ENCODE measurements around the gene LACRT. TPM values are rescaled to one million over a fixed set of nuclear protein-coding genes. Genes with fewer than 3 reads are reported as not detected.

Gene LACRT
- total and polyA plus RNA-seq, 9 of the 15 experiments (the other 6 are each of a cell fraction or from before 2014, with no cell fraction given) = not detected

DNA sequence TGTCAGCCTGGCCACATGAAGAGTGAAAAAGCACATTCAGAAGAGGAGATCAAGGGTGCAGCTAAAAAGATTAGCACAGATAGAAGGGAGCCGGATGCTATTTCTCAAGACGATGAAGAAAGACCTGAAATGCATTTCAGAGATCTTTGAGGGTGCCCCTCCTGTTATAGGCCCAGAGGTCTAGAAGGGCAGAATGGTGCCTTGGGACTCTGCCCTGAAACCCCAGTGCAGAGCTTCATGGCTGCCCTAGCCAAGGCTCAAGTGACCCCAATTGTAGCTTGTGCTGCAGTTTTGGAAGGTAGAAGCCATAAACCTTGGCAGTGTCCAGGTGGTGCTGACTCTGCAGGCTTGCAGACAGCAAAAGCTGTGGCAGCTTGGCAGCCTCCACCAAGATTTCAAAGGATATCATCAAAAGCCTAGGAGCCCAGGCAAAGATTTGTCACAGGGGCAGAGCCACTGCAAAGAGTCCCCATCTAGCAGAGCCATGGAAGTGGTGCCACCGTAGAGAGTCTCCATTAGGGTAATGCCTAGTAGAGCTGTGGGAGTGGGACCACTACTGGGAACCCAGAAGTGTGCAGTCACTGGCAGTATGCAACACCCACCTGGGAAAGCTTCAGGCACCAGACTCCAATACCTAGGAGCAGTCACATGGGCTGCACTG is 6.4 kb downstream of the LACRT start:
- intact Hi-C loops (cut with micrococcal nuclease) (no loop called here), in situ Hi-C loops (cut with MboI) (no loop called here)
- Histone ChIP-seq H3K9me1 (ENCODE audit: control insufficient read depth, insufficient read depth, low read length) (no peaks in the 10 kb centered on the region), H2AFZ (ENCODE audit: low read depth, low read length) (no peak overlapping the region), H3K79me2 (ENCODE audit: control insufficient read depth, insufficient read depth, low read length) (no peaks in the 10 kb centered on the region), H3K4me3 (no peak overlapping the region), H3K27me3 (ENCODE audit: control insufficient read depth in 2 of 2, insufficient read depth in 2 of 2, low read length in 2 of 2) (peaks cover 0 to 13% of the 10 kb centered on the region in 2 experiments; a peak in 2 of 5 replicates), H3K9me3 (replicated peaks; ENCODE audit: control insufficient read depth, insufficient read depth, low read depth, low read length) (no peaks in the 10 kb centered on the region), H3K9ac (ENCODE audit: insufficient read depth in 1 of 2, low read depth in 2 of 2, low read length in 2 of 2) (no peak overlapping the region), H3K4me1 (replicated peaks in 1 of 2; ENCODE audit: control insufficient read depth in 2 of 2, insufficient read depth in 2 of 2, low read length in 2 of 2) (no peaks in the 10 kb centered on the region), H3K36me3 (ENCODE audit: control insufficient read depth, insufficient read depth, low read length) (no peaks in the 10 kb centered on the region), H3K27ac (ENCODE audit: extremely low read depth, low read depth, low read length) (no peak overlapping the region), H3K4me2 (ENCODE audit: insufficient read depth, low read length) (no peak overlapping the region), H4K20me1 (replicated peaks; ENCODE audit: control insufficient read depth, insufficient read depth, low read length) (no peaks in the 10 kb centered on the region)
- FAIRE-seq (no peak), DNase-seq (ENCODE audit: extremely low read depth in 1 of 4, low spot score in 3 of 4) (no peak), ATAC-seq (no peak)
- no TSS peak for BruUV-seq (replicated peaks)
- ChIA-PET POLR2A (no interaction called here), CTCF (ENCODE audit: low intra/inter-chr PET ratio) (no interaction called here)
- 0% methylated on average over 3 of the region's 3 CpGs for WGBS (ENCODE audit: insufficient coverage, low coverage, missing lambda C conversion rate)
- TF ChIP-seq PHF20 (IDR thresholded peaks at IDR 0.05; ENCODE audit: partially characterized antibody) (no peak), SMAD4 (CRISPR knock-in tag; conservative IDR thresholded peaks at IDR 0.05) (no peak), PHF21A (IDR thresholded peaks at IDR 0.05; ENCODE audit: borderline replicate concordance, low read depth) (no peak), TAF9B (IDR thresholded peaks at IDR 0.05; ENCODE audit: partially characterized antibody) (no peak), ETV6 (IDR thresholded peaks at IDR 0.05; ENCODE audit: borderline replicate concordance in 1 of 2, low read depth in 2 of 2, low read length in 1 of 2) (no peak), ETV6 (CRISPR knock-in tag; IDR thresholded peaks at IDR 0.05; ENCODE audit: borderline replicate concordance) (no peak), PHF8 (IDR thresholded peaks at IDR 0.05; ENCODE audit: borderline replicate concordance, low read length) (no peak), MCM5 (IDR thresholded peaks at IDR 0.05; ENCODE audit: low read depth) (no peak), ZNF57 (CRISPR knock-in tag; IDR thresholded peaks at IDR 0.05) (no peak), RHOXF2B (CRISPR knock-in tag; conservative IDR thresholded peaks at IDR 0.05) (no peak), PCBP2 (IDR thresholded peaks at IDR 0.05; ENCODE audit: low read depth, low read length, poor library complexity, severe bottlenecking) (no peak), CHD1 (IDR thresholded peaks at IDR 0.05; ENCODE audit: low read length) (no peak)
- TF ChIP-seq, protein P1, sequence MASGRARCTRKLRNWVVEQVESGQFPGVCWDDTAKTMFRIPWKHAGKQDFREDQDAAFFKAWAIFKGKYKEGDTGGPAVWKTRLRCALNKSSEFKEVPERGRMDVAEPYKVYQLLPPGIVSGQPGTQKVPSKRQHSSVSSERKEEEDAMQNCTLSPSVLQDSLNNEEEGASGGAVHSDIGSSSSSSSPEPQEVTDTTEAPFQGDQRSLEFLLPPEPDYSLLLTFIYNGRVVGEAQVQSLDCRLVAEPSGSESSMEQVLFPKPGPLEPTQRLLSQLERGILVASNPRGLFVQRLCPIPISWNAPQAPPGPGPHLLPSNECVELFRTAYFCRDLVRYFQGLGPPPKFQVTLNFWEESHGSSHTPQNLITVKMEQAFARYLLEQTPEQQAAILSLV (tag; IDR thresholded peaks at IDR 0.05) = no peak
- TF ChIP-seq, protein P2, sequence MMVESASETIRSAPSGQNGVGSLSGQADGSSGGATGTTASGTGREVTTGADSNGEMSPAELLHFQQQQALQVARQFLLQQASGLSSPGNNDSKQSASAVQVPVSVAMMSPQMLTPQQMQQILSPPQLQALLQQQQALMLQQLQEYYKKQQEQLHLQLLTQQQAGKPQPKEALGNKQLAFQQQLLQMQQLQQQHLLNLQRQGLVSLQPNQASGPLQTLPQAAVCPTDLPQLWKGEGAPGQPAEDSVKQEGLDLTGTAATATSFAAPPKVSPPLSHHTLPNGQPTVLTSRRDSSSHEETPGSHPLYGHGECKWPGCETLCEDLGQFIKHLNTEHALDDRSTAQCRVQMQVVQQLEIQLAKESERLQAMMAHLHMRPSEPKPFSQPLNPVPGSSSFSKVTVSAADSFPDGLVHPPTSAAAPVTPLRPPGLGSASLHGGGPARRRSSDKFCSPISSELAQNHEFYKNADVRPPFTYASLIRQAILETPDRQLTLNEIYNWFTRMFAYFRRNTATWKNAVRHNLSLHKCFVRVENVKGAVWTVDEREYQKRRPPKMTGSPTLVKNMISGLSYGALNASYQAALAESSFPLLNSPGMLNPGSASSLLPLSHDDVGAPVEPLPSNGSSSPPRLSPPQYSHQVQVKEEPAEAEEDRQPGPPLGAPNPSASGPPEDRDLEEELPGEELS (CRISPR knock-in tag; IDR thresholded peaks at IDR 0.05; ENCODE audit: borderline replicate concordance) = no peak
- TF ChIP-seq, protein P3, sequence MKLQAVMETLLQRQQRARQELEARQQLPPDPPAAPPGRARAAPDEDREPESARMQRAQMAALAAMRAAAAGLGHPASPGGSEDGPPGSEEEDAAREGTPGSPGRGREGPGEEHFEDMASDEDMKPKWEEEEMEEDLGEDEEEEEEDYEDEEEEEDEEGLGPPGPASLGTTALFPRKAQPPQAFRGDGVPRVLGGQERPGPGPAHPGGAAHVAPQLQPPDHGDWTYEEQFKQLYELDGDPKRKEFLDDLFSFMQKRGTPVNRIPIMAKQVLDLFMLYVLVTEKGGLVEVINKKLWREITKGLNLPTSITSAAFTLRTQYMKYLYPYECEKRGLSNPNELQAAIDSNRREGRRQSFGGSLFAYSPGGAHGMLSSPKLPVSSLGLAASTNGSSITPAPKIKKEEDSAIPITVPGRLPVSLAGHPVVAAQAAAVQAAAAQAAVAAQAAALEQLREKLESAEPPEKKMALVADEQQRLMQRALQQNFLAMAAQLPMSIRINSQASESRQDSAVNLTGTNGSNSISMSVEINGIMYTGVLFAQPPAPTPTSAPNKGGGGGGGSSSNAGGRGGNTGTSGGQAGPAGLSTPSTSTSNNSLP (IDR thresholded peaks at IDR 0.05; ENCODE audit: borderline replicate concordance, low read depth, low read length) = no peak

Data from K562 (cell line).